HepG2 (cell line): ENCODE results near the gene STMN3.
"Not testable (repeated sequence)": the region's sequence is repeated elsewhere in the genome, so short reads cannot be mapped to it uniquely, and the experiment has no call there.

Source experiments
- HNRNPL ChIP-seq: fragments of 200-400 bp; formaldehyde crosslinking; IDR thresholded peaks from 2 replicates; pipeline ENCODE4 v1.6.1; 2017; ENCODE audit warnings: mild to moderate bottlenecking, low read depth, low read length
- KAT7 ChIP-seq: IDR thresholded peaks from 2 replicates; pipeline ENCODE4 v1.6.1; 2018; ENCODE audit warnings: borderline replicate concordance, missing compliant biosample characterization
- MAF1 ChIP-seq: sonication (generic); formaldehyde crosslinking; IDR thresholded peaks from 2 replicates; pipeline ENCODE4 v1.5.0; 2020; ENCODE audit warnings: missing genetic modification reagents, borderline replicate concordance
- MZF1 ChIP-seq: sonication (generic); formaldehyde crosslinking; IDR thresholded peaks from 2 replicates; pipeline ENCODE4 v1.8.1; 2023; ENCODE audit warnings: mild to moderate bottlenecking, missing genetic modification reagents, borderline replicate concordance
- RFX1 ChIP-seq: fragments of 450-650 bp; IDR thresholded peaks from 2 replicates; pipeline ENCODE4 v1.6.1; 2017
- TCF7L2 ChIP-seq: IDR thresholded peaks from 2 replicates; pipeline ENCODE4 v1.6.1; 2011; ENCODE audit warnings: mild to moderate bottlenecking, low read depth, low read length, moderate library complexity
- THRA ChIP-seq: sonication (generic); formaldehyde crosslinking; IDR thresholded peaks from 2 replicates; pipeline ENCODE4 v1.4.0; 2020; ENCODE audit warnings: missing genetic modification reagents, borderline replicate concordance
- ZNF501 ChIP-seq: sonication (generic); formaldehyde crosslinking; IDR thresholded peaks from 2 replicates; pipeline ENCODE4 v1.5.1; 2020; ENCODE audit warnings: mild to moderate bottlenecking, moderate library complexity, missing genetic modification reagents
- ZNF564 ChIP-seq: sonication (generic); formaldehyde crosslinking; IDR thresholded peaks from 2 replicates; pipeline ENCODE4 v1.8.1; 2023; ENCODE audit warnings: mild to moderate bottlenecking, missing genetic modification reagents
- ZNF883 ChIP-seq: sonication (generic); formaldehyde crosslinking; IDR thresholded peaks from 2 replicates; pipeline ENCODE4 v1.5.1; 2020; ENCODE audit warnings: mild to moderate bottlenecking, missing genetic modification reagents; ENCODE audit errors: not compliant biosample characterization
- TF ChIP-seq, protein P1 (sequence below): sonication (generic); formaldehyde crosslinking; IDR thresholded peaks from 2 replicates; pipeline ENCODE4 v1.8.1; 2023; ENCODE audit warnings: mild to moderate bottlenecking, inconsistent platforms, moderate library complexity, missing genetic modification reagents, borderline replicate concordance
- TF ChIP-seq, protein P2 (sequence below), 2 experiments: sonication (generic) in 1 of 2; formaldehyde crosslinking in 1 of 2; IDR thresholded peaks; 2 replicates each; pipeline versions ENCODE4 v1.5.1 to v1.6.1; 2011 to 2020; ENCODE audit warnings: borderline replicate concordance in 1 of 2, low read depth in 1 of 2, low read length in 1 of 2, mild to moderate bottlenecking in 1 of 2, missing genetic modification reagents in 1 of 2, moderate library complexity in 1 of 2

GRCh38 chr20:63630956-63631355 lies 22.3 kb downstream of the STMN3 start:
- not testable (repeated sequence) for TF ChIP-seq MZF1 (CRISPR knock-in tag); ZNF564 (CRISPR knock-in tag); HNRNPL; MAF1; KAT7 (CRISPR knock-in tag); RFX1; ZNF883 (CRISPR knock-in tag); TCF7L2; THRA (CRISPR knock-in tag)
- TF ChIP-seq, protein P1, sequence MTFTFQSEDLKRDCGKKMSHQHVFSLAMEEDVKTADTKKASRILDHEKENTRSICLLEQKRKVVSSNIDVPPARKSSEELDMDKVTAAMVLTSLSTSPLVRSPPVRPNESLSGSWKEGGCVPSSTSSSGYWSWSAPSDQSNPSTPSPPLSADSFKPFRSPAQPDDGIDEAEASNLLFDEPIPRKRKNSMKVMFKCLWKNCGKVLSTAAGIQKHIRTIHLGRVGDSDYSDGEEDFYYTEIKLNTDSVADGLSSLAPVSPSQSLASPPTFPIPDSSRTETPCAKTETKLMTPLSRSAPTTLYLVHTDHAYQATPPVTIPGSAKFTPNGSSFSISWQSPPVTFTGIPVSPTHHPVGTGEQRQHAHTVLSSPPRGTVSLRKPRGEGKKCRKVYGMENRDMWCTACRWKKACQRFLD (CRISPR knock-in tag), result not testable (repeated sequence)
- TF ChIP-seq ZNF501, result 0 out of 2 replicates have a peak, but pooled peaks have one; percentile 17
- TF ChIP-seq, protein P2, sequence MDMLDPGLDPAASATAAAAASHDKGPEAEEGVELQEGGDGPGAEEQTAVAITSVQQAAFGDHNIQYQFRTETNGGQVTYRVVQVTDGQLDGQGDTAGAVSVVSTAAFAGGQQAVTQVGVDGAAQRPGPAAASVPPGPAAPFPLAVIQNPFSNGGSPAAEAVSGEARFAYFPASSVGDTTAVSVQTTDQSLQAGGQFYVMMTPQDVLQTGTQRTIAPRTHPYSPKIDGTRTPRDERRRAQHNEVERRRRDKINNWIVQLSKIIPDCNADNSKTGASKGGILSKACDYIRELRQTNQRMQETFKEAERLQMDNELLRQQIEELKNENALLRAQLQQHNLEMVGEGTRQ (IDR thresholded peaks at IDR 0.05; ENCODE audit: low read depth, low read length), result not testable (repeated sequence)
- TF ChIP-seq, protein P2 (CRISPR knock-in tag; IDR thresholded peaks at IDR 0.05; ENCODE audit: borderline replicate concordance), result not testable (repeated sequence)
